ENCODE measurements around the gene IQCF6. TPM values are rescaled to one million over a fixed set of nuclear protein-coding genes. Genes with fewer than 3 reads are reported as not detected.
"Not testable (repeated sequence)": the region's sequence is repeated elsewhere in the genome, so short reads cannot be mapped to it uniquely, and the experiment has no call there.

Gene IQCF6
- polyA plus RNA-seq, 3 donors from 2014 or later: not detected

- Mint-ChIP-seq H3K27ac (no peak overlapping the region), H3K4me3 (no peak overlapping the region), H3K36me3 (no peaks in the 10 kb centered on the region), H3K27me3 (ENCODE audit: low read depth in 3 of 3) (no peaks in the 10 kb centered on the region), H3K9me3 (peaks cover 0 to 2% (median 0%) of the 10 kb centered on the region in 6 donors), H3K4me1 (no peaks in the 10 kb centered on the region)
- DNase-seq: no peak
These were observed 30.7 kb downstream of the IQCF6 start for GRCh38 chr3:51748327-51748726.

- Mint-ChIP-seq H3K9me3 (peaks cover 0 to 2% (median 0%) of the 10 kb centered on the region in 6 donors), H3K27me3 (ENCODE audit: low read depth in 3 of 3) (no peaks in the 10 kb centered on the region), H3K4me1 (no peaks in the 10 kb centered on the region), H3K36me3 (no peaks in the 10 kb centered on the region), H3K4me3 (no peak overlapping the region), H3K27ac (no peak overlapping the region)
- DNase-seq: no peak
These were observed 31.2 kb downstream of the IQCF6 start for GRCh38 chr3:51747840-51748239.

- H3K9me3 Mint-ChIP-seq; H3K4me3 Mint-ChIP-seq; H3K27me3 Mint-ChIP-seq (ENCODE audit: low read depth in 3 of 3): not testable (repeated sequence)
These were observed 36.1 kb downstream of the IQCF6 start for GRCh38 chr3:51742978-51743377.

GRCh38 chr3:51742320-51742719 is 36.7 kb downstream of the IQCF6 start:
- not testable (repeated sequence) for H3K4me3 Mint-ChIP-seq; H3K9me3 Mint-ChIP-seq; H3K4me1 Mint-ChIP-seq; DNase-seq; H3K36me3 Mint-ChIP-seq; H3K27me3 Mint-ChIP-seq (ENCODE audit: low read depth in 3 of 3); H3K27ac Mint-ChIP-seq

More at GRCh38 chr3:51742978-51743377, 36.1 kb downstream of the IQCF6 start:
- not testable (repeated sequence) for H3K27ac Mint-ChIP-seq, H3K36me3 Mint-ChIP-seq, H3K4me1 Mint-ChIP-seq, DNase-seq

- peaks cover 0 to 9% of the 10 kb centered on the region in 2 donors for H3K4me1 Mint-ChIP-seq
- peaks cover 1 to 6% (median 6%) of the 10 kb centered on the region in 3 donors for H3K27me3 Mint-ChIP-seq (ENCODE audit: low read depth in 3 of 3)
- H3K36me3 Mint-ChIP-seq: no peaks in the 10 kb centered on the region
- DNase-seq: no peak
- H3K27ac Mint-ChIP-seq: no peak overlapping the region
- H3K4me3 Mint-ChIP-seq: no peak overlapping the region
- no peaks in the 10 kb centered on the region for H3K9me3 Mint-ChIP-seq
These were observed 39.9 kb downstream of the IQCF6 start for GRCh38 chr3:51739110-51739509.

- Mint-ChIP-seq H3K36me3 (no peaks in the 10 kb centered on the region), H3K27me3 (ENCODE audit: low read depth in 3 of 3) (peaks cover 6 to 9% (median 6%) of the 10 kb centered on the region in 3 donors), H3K4me1 (peaks cover 0 to 9% of the 10 kb centered on the region in 2 donors), H3K27ac (no peak overlapping the region), H3K4me3 (no peak overlapping the region), H3K9me3 (no peaks in the 10 kb centered on the region)
- no peak for DNase-seq
These were observed 43.1 kb downstream of the IQCF6 start for GRCh38 chr3:51735950-51736349.

DNA sequence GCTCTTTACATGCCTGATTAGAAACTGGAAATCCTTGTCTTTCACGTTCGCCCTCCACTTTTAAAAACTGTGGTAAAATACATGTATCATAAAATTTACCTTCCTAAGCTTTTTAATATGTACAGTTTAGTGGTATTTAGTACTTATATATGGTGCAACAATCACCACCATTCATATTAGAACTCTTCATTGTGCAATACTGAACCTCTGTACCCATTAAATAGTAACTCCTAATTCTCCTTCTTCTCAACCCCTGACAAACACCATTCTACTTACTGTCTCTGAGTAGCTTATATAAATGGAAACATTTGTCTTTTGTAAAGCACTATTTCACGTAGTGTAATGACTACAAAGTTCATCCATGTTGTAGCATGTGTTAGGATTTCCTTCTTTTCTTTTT is 44.0 kb downstream of the IQCF6 start:
- H3K27ac Mint-ChIP-seq: no peak overlapping the region
- peaks cover 6 to 12% (median 6%) of the 10 kb centered on the region in 3 donors for H3K27me3 Mint-ChIP-seq (ENCODE audit: low read depth in 3 of 3)

GRCh38 chr3:51734572-51734907 is 44.5 kb downstream of the IQCF6 start:
- H3K4me3 Mint-ChIP-seq: no peak overlapping the region
- H3K4me1 Mint-ChIP-seq: peaks cover 0 to 9% of the 10 kb centered on the region in 2 donors
- H3K27me3 Mint-ChIP-seq (ENCODE audit: low read depth in 3 of 3): peaks cover 6 to 12% (median 6%) of the 10 kb centered on the region in 3 donors
- H3K9me3 Mint-ChIP-seq: no peaks in the 10 kb centered on the region
- H3K27ac Mint-ChIP-seq: no peak overlapping the region
- no peak for DNase-seq
- H3K36me3 Mint-ChIP-seq: no peaks in the 10 kb centered on the region

More for the DNA sequence above, 44.0 kb downstream of the IQCF6 start:
- Mint-ChIP-seq H3K4me1 (peaks cover 0 to 9% of the 10 kb centered on the region in 2 donors), H3K9me3 (no peaks in the 10 kb centered on the region), H3K36me3 (no peaks in the 10 kb centered on the region), H3K4me3 (no peak overlapping the region)
- DNase-seq: no peak

- Mint-ChIP-seq H3K36me3 (no peaks in the 10 kb centered on the region), H3K9me3 (no peaks in the 10 kb centered on the region), H3K27ac (no peak overlapping the region), H3K27me3 (ENCODE audit: low read depth in 3 of 3) (peaks cover 6 to 12% (median 6%) of the 10 kb centered on the region in 3 donors), H3K4me1 (peaks cover 0 to 9% of the 10 kb centered on the region in 2 donors), H3K4me3 (no peak overlapping the region)
- DNase-seq: no peak
These were observed 45.0 kb downstream of the IQCF6 start for GRCh38 chr3:51733859-51734571.

GRCh38 chr3:51729042-51729633 is 49.9 kb downstream of the IQCF6 start:
- H3K27me3 Mint-ChIP-seq (ENCODE audit: low read depth in 3 of 3): peaks cover 2 to 6% (median 5%) of the 10 kb centered on the region in 3 donors
- DNase-seq: no peak
- H3K4me3 Mint-ChIP-seq: no peak overlapping the region
- no peak overlapping the region for H3K27ac Mint-ChIP-seq
- H3K36me3 Mint-ChIP-seq: no peaks in the 10 kb centered on the region
- H3K4me1 Mint-ChIP-seq: no peaks in the 10 kb centered on the region
- H3K9me3 Mint-ChIP-seq: no peaks in the 10 kb centered on the region

Other genes starting within 250 kb of the IQCF6 start
- 10 to 100 TPM; 10.1 to 22.4 (median 15.0) TPM for gene RAD54L2, start 240.5 kb downstream of the IQCF6 start, polyA plus RNA-seq
- 100 to 1,000 TPM; 101 to 155 (median 131) TPM for gene TEX264, start 108.0 kb downstream of the IQCF6 start, polyA plus RNA-seq
- not detected for gene GRM2, start 72.2 kb downstream of the IQCF6 start, polyA plus RNA-seq
- gene IQCF2, start 82.4 kb upstream of the IQCF6 start, polyA plus RNA-seq: not detected
- not detected for gene IQCF5, start 96.4 kb upstream of the IQCF6 start, polyA plus RNA-seq
- gene IQCF1, start 124.1 kb upstream of the IQCF6 start, polyA plus RNA-seq: not detected
- gene RRP9, start 162.7 kb upstream of the IQCF6 start, polyA plus RNA-seq: 10 to 100 TPM; 15.5 to 22.5 (median 21.2) TPM
- gene PARP3, start 163.1 kb upstream of the IQCF6 start, polyA plus RNA-seq: 1 to 10 TPM in 2 of 3 donors, not detected in 1; 2.3 to 2.9 TPM
- not detected for gene GPR62, start 176.1 kb upstream of the IQCF6 start, polyA plus RNA-seq
- gene PCBP4, start 188.2 kb upstream of the IQCF6 start, polyA plus RNA-seq: 10 to 100 TPM in 1 of 3 donors, 1 to 10 TPM in 2; 7.2 to 12.7 (median 9.3) TPM
- gene ABHD14B, start 194.8 kb upstream of the IQCF6 start, polyA plus RNA-seq: 10 to 100 TPM; 44.9 to 62.3 (median 51.6) TPM
- gene ABHD14A, start 195.8 kb upstream of the IQCF6 start, polyA plus RNA-seq: 100 to 1,000 TPM in 1 of 3 donors, 10 to 100 TPM in 2; 90.2 to 134 (median 97.6) TPM
- 10 to 100 TPM; 19.0 to 52.7 (median 23.8) TPM for gene ACY1, start 204.3 kb upstream of the IQCF6 start, polyA plus RNA-seq
- gene RPL29, start 216.7 kb upstream of the IQCF6 start, polyA plus RNA-seq: 1,000 to 10,000 TPM in 1 of 3 donors, 100 to 1,000 TPM in 2; 501 to 1,073 (median 800) TPM